Activated T-cell treated with anti-CD3 and anti-CD28 coated beads for 48 hours (primary cell): ENCODE measurements around the gene FOXL3.
A peak's percentile ranks its signal among the peaks of the same experiment; 100 is the strongest.
"Not testable (repeated sequence)": the region's sequence is repeated elsewhere in the genome, so short reads cannot be mapped to it uniquely, and the experiment has no call there.

ENCODE experiments used
- DNase-seq: peaks from one replicate; pipeline ENCODE4 v3.0.0-alpha.2; 2020; ENCODE audit warnings: low read depth

Gene FOXL3

DNA sequence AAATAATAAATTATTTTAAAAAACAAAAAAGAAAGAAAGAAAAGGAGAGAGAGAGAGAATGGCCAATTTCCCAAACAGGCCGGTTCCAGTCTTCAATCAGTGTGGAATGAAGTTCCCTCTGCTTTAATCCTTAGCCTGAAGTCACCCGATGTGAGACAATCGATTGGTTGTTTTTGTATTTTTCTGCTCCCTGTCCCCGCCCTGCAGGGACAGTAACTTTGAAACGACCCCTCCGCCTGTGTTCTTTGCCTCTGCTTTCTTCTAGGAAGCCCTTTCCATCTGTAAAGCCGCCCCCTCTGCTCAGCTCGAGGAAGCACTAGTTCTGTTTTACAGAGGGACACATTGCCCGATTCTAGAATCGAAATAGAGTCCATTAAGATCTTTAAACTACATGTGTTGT lies 33.4 kb downstream of the FOXL3 start:
- no peak for DNase-seq

DNA sequence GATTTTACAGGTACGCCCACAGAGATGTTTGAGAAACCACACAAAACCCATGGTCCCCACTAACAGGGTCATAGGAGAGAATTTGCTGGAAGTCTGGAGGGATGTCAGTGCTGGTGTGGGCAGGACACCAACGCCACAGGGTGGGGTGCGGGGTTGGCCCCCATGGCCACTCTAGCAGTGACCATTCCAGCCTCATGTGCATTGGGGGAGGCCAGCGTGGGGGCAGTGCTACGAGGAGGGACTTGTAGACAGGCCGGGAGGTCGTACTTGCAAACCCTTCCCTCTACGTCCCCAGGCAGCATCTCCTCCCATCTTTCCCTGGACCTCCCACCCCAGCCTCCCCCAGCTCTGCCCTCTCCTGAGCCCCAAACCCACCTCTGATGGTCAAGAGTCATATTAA lies 34.0 kb downstream of the FOXL3 start:
- no peak for DNase-seq

DNA sequence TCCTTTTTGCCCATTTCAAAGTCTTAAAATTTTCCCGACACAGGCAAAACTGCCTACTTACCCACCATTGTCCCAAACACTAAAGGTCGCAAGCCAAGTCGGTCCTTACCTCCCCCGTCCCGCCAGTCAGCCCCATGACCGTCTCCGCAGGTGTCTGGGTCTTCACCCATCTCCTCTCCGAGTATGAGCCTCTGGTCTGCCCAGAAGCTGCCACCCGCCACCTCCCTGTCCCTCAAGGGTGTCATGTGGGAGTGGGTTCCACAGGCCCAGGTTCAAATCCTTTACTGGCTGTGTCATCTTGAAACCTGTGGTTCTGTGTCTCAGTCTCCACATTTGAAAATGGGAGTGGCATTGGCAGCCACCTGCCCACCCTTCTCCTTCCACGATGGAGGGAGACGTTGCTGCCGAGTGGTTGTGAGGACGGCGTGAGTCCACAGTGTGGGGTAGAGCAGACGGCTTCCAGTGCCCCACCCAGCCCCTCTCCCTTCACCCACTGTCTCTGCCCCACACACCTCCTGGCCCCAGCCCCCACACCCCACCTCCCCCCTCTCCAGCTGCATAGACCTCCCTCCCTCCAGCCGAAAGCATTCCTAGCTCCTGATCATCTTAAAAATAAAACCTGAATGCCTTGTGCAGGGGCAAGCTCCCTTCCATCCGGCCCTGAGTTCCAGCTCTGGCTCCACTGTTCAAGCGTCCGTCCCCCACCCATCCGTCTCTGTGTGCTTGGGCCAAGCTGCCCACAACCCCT lies 35.3 kb downstream of the FOXL3 start:
- DNase-seq = no peak

DNA sequence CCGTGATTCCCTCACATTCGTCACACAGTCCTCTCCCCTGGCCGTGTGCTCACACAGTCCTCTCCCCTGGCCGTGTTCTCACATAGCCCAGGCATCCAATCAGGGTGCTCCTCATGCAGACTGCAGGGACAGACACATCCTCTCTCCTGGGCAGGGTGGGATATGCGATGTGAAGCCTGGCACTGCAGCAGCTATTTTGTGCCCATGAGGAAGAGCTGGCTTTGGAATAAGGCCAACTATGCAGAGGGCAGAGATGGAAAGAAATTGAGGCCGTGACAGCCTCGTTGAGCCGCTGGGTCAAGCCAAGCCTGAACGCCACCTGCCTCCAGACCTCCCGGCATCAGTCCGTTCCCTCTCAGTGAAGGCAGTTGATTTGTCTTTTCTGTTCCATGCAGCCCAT lies 35.8 kb downstream of the FOXL3 start:
- no peak for DNase-seq

DNA sequence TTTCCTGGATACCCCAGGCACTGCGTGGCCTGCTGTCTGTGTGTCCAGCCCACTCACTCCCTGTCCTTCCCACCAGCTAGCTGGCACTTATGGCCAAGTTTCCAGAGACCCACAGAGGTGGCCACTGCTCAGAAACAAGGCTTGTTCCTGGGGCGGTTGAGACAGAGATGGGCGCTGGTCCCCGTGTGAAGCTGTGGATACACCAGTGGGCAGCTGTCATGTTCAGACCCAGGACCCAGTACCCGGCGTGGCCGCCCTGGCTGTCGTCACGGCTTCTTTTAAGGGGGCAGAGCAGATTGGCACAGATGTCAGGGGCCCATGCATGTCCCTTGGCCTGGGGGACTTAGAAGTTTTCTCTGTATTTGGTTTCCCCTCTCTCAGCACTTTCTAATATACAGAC lies 36.3 kb downstream of the FOXL3 start:
- DNase-seq = no peak

DNA sequence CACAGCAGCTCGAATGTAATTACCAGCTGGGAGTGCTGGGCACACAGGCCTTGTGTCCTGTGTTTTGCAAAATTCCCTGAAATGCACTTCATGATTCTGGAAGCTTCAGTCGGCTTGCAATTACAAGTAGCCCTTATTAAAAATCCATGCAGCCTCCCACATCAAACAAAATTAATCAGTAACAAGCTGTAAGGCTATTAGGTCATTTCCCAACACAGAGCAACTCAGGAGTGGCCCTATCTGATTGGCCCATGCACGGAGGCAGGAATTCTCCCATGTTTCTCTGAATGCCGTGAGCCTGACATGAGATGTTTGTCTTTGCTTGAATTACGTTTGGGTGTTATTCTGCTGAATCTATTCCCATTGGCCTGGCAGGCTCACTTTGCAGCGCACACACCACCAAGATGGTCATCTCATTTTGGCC lies 36.9 kb downstream of the FOXL3 start:
- no peak for DNase-seq

DNA sequence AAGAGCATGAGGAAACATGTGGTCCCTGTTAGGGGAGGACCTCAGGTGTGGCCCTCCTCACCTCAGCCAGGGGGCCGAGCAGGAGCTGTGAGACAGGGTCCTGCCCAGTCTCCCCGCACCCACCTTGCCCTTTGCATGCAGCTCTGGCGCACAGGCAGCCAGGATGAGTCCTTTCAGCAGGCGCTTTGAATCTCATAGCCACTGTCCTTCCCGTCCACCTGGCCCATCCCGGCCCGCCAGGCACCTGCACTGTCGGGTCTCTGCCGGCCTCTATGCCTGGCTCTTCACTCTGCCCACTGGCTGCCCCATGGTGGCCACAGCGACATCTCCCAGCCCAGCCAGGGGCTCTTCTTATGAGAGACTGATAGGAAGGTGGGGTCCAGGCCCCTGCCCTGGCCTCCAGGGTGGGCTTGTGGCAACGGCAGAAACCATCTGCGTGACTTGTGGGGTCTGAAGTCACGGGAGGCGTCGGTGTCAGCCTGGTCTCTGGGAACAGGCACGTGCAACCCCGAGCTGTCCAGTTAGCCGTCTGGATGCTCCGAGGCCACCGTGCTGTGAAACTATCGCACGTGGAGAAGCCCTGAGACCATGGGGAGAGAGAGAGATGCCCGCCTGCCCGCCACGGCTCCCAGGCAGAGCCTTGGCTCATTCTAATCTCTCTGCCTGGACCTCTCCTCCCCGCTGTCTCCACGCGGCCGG lies 37.4 kb downstream of the FOXL3 start:
- no peak for DNase-seq

DNA sequence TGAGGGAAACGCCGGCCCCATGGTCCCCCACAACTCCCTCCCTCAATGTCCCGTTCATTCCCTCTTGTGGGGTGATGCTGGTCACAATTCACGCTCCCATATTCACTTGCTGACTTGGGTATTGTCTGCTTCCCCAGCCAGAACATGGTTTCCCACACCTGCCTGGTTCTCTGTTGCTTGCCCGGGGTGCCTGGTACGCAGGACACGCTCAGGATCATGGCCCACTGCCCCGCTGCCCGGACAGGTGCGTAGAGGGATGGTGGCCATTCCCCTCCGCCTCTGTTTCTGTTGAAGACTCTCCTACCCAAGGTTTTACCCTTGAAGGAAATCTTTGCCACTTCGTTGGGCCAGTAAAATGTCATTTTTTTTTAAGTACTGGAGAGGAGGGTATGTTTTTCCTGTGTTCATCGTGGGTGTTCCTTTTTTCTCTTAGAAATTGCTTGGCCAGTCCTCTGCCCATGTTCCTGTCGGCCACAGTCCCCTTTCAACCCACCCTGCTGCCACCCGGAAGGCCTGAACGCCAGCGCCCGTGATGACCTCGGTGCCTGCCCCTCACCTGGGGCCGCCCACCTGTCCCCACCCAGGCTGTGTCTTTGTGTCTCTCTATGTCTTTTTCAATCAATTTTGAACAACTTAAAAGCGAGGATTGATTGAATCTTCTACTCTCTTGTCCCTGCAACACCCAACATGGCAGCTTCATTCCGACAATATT lies 38.2 kb downstream of the FOXL3 start:
- no peak for DNase-seq

DNA sequence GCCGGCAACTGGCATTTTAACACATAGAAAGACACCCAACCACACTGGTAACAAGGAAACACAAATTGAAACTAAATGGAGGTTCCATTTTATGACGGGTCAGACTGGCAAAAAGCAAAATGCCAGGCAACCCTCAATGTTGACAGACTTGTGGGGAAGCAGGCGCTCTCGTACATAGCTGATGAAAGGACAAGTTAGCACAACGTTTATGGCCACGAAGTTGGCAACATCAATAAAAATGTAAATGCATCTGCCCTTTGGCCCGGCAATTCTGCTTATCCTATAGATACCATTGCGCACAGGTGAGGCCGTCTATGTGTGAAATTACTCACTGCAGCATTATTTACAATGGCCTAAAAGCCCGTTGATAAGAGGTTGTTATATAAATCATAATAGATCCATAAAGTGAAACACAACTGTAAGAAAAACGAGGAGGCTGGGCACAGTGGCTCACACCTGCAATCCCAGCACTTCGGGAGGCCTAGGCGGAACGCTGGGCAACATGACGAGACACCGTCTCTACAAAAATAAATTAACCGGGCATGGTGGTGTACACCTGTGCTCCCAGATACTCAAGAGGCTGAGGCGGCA lies 39.8 kb downstream of the FOXL3 start:
- DNase-seq = no peak

DNA sequence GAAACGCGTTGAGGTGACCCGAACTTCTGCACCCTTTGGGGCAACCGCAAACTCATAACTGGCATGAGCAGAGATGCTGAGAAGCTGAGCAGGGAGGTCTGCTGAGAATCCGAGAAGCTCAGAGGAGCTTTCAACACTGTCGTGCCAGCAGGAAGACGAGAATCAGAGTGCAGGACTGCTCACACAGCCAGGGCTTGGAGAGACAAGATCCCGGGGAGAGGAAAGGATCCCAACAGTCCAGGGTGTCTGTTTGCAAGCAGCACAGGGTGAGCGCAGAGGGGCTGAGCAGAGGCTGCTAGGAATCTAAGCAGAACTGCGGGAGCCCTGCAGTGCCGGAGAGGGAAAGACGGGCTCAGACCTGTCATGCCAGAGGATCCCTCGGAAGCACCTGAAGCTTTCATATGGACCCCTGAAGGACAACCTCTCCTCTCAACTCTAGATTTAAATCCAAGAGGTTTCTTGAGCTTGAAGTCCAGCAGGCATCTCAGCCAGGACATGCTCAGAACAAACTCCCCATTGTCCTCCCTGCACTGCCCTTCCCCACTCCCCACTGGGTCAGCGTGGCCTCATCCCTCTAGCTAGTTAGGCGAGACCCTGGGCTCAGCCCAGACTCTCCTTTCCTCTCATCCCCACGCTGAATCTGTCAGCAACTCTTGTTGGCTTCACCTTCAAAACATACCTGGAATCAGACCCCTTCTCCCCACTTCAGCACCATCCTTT lies 40.7 kb downstream of the FOXL3 start:
- no peak for DNase-seq

DNA sequence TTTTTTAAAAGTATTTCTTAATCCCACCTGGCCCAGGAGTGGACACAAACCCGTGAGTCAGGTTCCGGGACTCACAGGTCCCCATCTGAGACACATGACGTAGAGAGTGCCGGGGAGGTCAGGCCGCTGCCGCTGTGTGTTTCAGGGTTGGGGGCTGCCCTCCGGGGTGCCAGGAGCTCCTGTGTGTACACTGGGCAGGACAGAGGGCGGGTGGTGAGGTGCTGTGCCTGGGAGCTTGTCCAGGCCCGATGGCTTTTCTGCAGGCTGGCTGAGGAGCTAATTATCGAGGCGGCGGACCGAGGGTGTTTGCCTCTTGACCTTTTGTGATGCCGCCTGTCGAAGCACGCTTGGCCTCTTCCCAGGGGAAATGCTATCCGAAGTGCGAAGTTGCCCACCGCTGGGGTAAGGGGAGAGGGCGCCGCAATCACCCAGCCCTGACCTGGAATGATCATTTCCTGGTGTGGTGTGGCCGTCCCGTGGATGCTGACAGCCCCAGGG lies 42.1 kb downstream of the FOXL3 start:
- no peak for DNase-seq

DNA sequence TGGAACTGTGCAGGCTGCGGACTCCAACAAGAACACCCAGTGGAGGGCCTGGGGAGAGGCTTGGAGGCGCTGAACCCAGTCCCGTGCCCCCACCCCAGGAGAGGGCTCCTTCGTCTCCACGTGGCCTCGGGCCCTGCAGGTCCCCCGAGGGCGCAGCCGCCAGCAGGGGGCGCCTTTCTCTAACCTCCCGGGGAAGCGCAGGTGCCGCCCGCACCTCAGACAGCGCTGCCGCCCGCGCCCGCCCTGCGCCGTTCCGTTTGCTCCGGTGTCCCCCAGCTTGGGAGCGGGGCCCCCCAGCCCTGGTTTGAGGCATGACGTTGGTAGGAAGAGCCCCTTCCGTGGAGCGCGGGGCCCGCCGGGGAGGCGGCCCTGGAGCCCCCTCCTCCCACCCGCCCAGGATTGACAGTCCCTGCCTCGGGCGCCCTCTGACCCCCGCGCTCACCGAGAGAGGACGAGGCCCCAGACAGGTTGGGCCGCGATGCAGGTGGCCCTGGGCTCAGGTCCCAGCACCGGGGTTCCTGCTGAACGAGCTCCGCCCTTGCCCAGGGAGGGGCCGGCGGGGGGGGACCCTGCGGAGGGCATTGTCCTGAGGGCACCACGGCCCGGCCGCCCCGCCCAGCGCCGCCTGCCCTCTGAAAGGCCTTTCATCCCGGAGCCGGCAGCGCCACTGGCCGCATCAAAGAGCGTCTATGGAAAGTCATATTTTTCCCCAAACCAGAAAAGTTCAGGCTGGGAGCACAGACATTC lies 42.8 kb downstream of the FOXL3 start:
- DNase-seq = peak; percentile 88

DNA sequence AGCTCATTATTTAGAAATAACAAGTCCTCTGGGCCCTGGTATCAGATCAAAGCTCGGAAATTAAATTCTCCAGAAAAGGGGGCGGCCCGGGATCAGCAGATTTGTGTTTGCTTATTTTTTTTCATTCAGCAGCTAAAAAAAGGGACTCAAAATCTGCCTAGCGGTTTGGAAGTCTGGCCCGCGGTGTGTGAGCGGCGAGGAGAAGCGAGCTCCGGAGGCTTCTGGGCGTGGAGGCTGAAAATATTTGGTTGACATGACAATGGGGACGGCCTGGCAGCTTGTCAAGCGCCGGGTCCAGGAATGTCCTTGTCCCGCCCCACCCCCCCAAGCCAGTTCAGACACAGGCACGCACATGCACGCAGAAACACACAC lies 43.4 kb downstream of the FOXL3 start:
- no peak for DNase-seq

DNA sequence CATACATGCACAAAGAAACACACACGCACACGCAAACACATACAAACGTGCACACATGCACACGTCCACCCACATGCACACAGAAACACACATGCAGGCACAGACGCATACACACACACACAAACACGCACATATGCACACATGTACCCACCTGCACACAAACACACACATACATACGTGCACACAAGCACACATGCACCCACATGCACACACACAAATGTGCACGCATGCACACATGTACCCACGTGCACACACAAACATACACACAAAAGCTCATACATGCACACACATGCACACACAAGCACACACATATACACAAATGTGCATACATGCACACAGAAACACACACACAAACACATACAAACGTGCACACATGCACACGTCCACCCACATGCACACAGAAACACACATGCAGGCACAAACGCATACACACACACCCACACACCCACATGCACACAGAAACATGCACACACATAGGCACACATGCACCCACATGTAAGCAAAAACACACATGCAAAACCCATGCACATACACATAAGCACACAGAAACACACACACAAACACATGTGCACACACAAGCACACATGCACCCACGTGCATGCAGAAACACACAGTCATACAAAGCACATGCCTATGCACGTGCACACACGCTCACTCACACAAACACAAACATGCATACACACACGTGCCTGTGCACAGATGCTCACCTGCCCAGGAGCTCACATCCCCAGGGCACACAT lies 44.8 kb downstream of the FOXL3 start:
- DNase-seq = no peak

DNA sequence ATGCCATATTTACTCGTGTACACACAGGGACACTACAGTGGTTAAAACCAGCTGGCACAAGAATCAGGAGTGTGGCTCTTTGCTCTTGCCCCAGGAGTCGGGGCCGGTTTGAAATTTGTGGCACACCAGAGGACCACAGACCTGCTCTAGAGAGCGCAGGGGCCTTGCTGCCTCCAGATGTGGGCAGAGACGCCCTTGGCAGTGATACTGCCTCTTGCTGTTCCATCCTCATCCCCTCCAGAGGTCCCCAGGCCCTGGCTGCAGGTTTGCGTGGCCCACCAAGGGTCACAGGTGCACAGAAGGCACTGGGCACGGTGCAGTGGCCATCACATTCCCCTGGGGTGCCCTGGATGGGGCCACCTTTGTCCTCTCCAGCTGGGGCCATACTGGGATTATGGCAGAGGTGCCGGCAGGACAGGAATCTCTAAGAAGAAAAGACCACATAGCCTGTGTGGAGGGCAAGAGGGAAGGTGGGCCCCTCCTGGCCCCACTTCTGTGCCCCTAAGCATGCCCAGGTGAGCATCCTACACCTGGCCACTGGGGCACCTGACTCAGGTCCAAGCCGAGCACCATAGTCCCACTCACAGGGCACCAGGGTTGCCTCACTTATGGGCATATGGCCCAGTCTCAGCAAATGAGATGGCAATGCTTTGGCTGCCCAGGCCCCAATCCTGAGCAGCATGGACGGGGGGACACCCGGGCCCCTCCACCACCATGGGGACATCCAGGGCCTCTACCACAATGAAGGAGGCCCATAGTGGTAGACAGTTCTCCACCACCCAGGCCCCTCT lies 45.6 kb downstream of the FOXL3 start:
- DNase-seq = no peak

DNA sequence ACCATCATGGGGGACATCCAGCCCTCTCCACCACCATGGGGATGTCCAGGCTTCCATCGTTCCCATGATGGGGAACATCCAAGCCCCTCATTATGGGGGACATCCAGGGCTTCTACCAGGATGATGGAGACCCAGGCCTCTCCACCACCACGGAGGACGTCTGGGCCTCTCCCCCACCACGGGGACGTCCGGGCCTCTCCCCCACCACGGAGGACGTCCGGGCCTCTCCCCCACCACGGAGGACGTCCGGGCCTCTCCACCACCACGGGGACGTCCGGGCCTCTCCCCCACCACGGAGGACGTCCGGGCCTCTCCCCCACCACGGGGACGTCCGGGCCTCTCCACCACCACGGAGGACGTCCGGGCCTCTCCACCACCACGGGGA lies 46.2 kb downstream of the FOXL3 start:
- DNase-seq = not testable (repeated sequence)

DNA sequence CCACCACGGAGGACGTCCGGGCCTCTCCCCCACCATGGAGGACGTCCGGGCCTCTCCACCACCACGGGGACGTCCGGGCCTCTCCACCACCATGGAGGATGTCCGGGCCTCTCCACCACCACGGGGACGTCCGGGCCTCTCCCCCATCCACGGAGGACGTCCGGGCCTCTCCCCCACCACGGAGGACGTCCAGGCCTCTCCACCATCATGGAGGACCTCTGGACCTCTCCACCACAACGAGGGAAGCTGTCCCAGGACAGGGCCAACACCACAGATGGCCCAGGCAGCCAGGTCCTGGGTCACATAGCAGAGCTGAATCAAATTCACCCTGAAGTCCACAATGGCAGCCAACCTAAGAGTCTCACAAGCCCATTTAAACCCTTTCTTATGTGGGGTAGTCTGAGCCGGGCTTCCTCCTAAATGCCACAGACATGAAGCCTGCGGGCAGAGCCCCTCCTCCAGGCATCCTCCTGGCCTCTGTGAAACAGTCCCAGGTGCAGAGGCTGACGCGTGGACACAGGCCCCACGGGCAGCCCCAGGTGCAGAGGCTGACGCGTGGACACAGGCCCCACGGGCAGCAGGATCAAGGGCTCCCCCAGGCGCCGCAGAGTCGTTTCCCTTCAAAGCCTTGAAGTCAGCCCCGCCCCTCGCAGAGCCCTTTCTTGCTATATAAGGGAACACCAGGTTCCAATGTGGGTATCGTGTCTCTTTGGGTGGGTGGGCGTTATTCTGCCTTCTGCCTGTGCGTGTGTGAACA lies 47.0 kb downstream of the FOXL3 start:
- DNase-seq = no peak

DNA sequence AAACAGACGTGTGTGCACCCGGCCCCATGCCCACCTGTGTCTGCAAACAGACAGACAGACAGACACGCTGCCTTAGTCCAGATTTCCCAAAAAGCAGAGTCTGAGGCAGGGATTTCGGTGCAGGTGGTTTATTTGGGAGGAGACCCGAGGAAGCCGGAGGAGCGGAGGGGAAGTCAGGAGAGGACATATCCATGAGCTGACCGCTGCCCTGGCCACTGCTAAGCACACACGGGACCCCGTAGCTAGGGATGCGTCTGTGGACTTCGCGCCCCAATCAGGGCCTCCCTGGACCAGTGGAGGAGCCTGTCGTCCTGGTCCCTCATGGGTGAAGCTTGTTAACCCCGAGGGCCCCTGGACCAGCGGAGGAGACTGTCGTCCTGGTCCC lies 47.6 kb downstream of the FOXL3 start:
- DNase-seq = no peak
